HEK293T (cell line): ENCODE results near the gene SAMD14.

ENCODE experiments used
- ARNT ChIP-seq: fragments of 450-650 bp; IDR thresholded peaks from 2 replicates; pipeline ENCODE4 v1.6.1; 2017; ENCODE audit warnings: mild to moderate bottlenecking
- BHLHE40 ChIP-seq: fragments of 450-650 bp; IDR thresholded peaks from 2 replicates; pipeline ENCODE4 v1.6.1; 2016; ENCODE audit warnings: mild to moderate bottlenecking, moderate library complexity, borderline replicate concordance
- CTBP1 ChIP-seq: fragments of 450-650 bp; IDR thresholded peaks from 2 replicates; pipeline ENCODE4 v1.6.1; 2016; ENCODE audit warnings: borderline replicate concordance
- ELF4 ChIP-seq: fragments of 450-650 bp; IDR thresholded peaks from 2 replicates; pipeline ENCODE4 v1.6.1; 2017; ENCODE audit warnings: antibody characterized with exemption
- FOXA1 ChIP-seq: fragments of 450-650 bp; IDR thresholded peaks from 2 replicates; pipeline ENCODE4 v1.6.1; 2016; ENCODE audit warnings: mild to moderate bottlenecking
- FOXK2 ChIP-seq: fragments of 450-650 bp; IDR thresholded peaks from 2 replicates; pipeline ENCODE4 v1.6.1; 2016; ENCODE audit warnings: mild to moderate bottlenecking
- FOXM1 ChIP-seq: fragments of 450-650 bp; IDR thresholded peaks from 2 replicates; pipeline ENCODE4 v1.6.1; 2017; ENCODE audit warnings: mild to moderate bottlenecking, borderline replicate concordance
- L3MBTL2 ChIP-seq: fragments of 450-650 bp; conservative IDR thresholded peaks from 2 replicates; pipeline ENCODE4 v1.6.1; 2016; ENCODE audit warnings: mild to moderate bottlenecking
- NFRKB ChIP-seq: fragments of 450-650 bp; IDR thresholded peaks from 2 replicates; pipeline ENCODE4 v1.6.1; 2016; ENCODE audit warnings: mild to moderate bottlenecking, moderate library complexity
- SP1 ChIP-seq: fragments of 450-650 bp; IDR thresholded peaks from 2 replicates; pipeline ENCODE4 v1.6.1; 2017
- SUZ12 ChIP-seq: fragments of 450-650 bp; IDR thresholded peaks from 2 replicates; pipeline ENCODE4 v1.6.1; 2016; ENCODE audit warnings: mild to moderate bottlenecking
- TARDBP ChIP-seq: fragments of 450-650 bp; IDR thresholded peaks from 2 replicates; pipeline ENCODE4 v1.6.1; 2016
- ZNF384 ChIP-seq: fragments of 450-650 bp; IDR thresholded peaks from 2 replicates; pipeline ENCODE4 v1.6.1; 2016
- TF ChIP-seq, protein P1 (sequence below): fragments of 450-650 bp; IDR thresholded peaks from 2 replicates; pipeline ENCODE4 v1.6.1; 2016

DNA sequence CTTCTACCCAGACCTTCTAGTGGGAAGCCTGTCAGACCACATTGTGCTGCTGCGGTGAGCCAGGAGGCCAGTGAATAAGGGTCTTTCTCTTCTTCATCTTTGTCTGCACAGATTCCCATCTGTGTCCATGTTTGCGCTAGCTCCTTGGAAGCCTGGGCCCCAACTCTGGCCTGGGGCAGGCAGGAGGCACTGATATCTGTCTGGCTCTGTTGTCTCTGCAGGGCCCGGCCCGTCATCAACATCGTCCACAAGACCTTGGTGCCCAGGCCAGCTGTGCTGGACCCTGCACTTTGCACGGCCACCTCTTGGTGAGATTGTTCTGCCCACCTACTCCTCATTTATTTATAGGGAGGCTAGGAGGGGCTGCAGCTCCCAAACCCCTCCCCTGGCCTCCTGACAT is 55.7 kb downstream of the SAMD14 start:
- TF ChIP-seq, protein P1, sequence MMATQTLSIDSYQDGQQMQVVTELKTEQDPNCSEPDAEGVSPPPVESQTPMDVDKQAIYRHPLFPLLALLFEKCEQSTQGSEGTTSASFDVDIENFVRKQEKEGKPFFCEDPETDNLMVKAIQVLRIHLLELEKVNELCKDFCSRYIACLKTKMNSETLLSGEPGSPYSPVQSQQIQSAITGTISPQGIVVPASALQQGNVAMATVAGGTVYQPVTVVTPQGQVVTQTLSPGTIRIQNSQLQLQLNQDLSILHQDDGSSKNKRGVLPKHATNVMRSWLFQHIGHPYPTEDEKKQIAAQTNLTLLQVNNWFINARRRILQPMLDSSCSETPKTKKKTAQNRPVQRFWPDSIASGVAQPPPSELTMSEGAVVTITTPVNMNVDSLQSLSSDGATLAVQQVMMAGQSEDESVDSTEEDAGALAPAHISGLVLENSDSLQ = no peak
- TF ChIP-seq SP1 = no peak
- no peak for TF ChIP-seq FOXA1
- no peak for TF ChIP-seq BHLHE40
- TF ChIP-seq NFRKB = no peak
- no peak for TF ChIP-seq SUZ12
- no peak for TF ChIP-seq TARDBP
- no peak for TF ChIP-seq FOXK2
- TF ChIP-seq L3MBTL2 = no peak
- no peak for TF ChIP-seq ZNF384
- TF ChIP-seq ELF4 = no peak
- TF ChIP-seq ARNT = no peak
- TF ChIP-seq CTBP1 = no peak
- no peak for TF ChIP-seq FOXM1
